AG08396 (cell line): ENCODE data around the gene RBM34.
"Not testable (repeated sequence)": the region's sequence is repeated elsewhere in the genome, so short reads cannot be mapped to it uniquely, and the experiment has no call there.

ENCODE experiments used
- DNase-seq: peaks from one replicate; pipeline ENCODE4 v3.0.0; 2012; ENCODE audit warnings: low spot score, mixed read lengths

Gene RBM34

GRCh38 chr1:235112297-235113182 lies 48.5 kb downstream of the RBM34 start:
- DNase-seq: no peak

DNA sequence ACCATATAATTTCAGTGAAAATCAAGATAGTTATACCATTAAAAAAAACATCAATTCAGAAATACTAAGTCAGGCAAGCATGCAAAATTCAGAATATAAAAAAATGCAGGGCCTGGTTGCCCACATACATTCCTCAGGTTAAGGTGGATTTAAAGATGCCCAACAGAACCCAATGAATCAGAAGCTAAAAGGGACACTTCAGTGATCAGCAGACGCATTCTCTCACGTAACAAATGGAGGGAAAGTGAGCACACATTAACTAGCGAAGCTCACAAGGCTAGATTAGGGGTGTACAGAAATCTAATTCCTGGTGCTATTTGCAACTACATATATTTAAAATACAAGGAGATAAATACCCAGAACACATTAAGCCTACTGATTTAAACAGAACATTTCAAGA lies 49.9 kb downstream of the RBM34 start:
- DNase-seq: no peak

- no peak for DNase-seq
Measured at GRCh38 chr1:235108876-235109275, 52.2 kb downstream of the RBM34 start.

DNA sequence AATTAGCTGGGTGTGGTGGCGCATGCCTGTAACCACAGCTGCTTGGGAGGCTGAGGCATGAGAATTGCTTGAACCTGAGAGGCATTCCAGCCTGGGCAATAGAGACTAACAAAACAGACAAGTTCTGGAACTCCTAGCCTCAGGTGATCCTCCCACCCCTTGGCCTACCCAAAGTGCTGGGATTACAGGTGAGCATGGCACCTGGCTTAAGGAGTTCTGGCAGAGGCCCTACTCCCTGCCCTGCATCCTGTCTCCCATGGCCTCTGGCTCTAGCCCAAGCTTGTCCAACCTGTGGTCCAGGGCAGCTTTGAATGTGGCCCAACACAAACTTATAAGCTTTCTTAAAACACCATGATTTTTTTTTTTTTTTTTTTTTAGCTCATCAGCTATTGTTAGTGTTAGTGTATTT lies 52.9 kb downstream of the RBM34 start:
- DNase-seq: no peak

DNA sequence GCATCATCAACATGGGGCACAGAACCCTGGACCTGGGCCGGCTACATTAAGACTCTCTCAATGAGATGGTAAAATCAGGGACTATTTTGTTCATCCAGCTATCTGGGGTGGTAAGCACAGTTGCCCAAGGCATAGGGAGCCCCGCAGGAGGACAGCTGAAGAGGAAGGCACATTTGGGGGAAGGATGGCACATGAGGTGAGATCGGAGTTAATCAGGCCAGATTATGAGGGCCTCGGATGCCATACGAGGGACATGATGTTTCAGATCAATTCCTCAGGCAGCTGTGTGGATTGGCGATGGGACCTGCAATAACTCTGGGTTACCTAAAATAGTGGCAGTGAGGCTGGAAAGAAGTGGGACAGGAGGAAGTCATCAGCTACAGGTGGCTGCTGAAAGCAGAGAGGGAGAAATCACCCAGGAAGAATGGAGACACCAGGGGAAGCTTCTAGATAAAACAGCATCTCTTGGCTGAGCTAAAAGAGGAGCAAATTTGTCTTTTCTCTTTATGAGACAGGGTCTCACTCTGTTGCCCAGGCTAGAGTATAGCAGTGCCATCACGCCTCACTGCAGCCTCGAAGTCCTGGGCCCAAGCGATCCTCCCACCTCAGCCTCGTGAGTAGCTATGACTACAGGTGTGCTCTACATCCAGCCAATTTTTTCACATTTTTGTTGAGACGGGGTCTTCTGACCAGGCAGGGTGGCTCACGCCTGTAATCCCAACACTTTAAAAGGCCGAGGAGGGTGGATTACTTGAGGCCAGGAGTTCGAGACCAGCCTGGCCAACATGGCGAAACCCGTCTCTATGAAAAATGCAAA lies 53.5 kb downstream of the RBM34 start:
- DNase-seq: no peak

GRCh38 chr1:235106457-235106856 lies 54.6 kb downstream of the RBM34 start:
- DNase-seq: no peak

GRCh38 chr1:235105051-235106043 lies 55.7 kb downstream of the RBM34 start:
- no peak for DNase-seq

DNA sequence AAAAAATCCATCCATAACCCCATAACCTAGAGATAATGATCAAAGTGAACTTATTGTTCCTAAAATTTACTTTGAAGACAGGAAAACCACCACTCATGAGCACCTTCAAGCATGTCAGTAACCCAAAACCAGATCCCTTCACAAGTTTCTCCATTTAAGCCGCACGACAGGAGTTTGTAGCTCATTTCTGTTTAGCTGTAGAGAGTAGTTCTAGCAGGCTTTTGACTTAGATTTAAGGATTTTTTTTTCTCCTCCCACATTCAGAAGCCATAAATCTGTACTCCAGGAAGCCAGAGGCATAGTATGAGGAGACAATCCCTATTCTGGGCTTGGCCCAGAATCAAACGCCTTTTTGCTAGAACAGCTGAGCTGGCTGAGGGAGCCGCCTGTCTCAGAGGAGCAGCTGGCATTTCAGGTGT lies 58.0 kb downstream of the RBM34 start:
- no peak for DNase-seq

GRCh38 chr1:235102259-235102582 lies 58.8 kb downstream of the RBM34 start:
- DNase-seq: no peak

DNA sequence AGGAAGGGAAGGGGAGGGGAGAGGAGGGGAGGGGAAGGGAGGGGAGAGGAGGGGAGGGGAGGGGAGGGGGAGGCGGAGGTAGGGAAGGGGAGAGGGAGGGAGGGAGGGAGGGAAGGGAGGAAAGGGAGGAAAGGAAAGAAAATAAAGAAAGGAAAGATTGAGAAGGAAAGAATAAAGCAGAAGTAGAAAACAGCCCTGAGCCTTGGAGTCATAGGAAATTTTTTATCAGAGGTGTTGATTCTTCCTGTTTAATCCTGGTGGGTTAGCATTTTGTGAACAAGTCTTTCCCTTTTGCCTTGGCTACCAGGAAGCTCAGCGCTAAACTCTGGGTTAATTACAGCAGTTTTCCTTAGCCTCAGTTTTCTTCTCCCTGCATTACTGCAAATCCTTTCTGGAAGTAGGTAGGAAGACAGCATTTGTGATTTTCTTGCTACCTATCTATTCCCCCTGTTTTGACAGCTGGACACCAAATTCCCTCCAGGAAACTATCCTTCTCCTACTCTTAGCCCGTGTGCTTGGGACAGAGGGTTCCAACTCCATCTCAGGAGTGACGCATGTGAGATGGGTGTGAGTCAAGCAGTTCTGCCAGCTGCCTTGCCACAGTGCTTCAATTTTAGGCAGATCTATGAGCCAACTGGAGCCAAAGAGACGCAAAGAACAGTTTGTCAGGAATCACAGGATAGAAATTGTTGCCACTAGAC lies 59.3 kb downstream of the RBM34 start:
- DNase-seq: no peak

DNA sequence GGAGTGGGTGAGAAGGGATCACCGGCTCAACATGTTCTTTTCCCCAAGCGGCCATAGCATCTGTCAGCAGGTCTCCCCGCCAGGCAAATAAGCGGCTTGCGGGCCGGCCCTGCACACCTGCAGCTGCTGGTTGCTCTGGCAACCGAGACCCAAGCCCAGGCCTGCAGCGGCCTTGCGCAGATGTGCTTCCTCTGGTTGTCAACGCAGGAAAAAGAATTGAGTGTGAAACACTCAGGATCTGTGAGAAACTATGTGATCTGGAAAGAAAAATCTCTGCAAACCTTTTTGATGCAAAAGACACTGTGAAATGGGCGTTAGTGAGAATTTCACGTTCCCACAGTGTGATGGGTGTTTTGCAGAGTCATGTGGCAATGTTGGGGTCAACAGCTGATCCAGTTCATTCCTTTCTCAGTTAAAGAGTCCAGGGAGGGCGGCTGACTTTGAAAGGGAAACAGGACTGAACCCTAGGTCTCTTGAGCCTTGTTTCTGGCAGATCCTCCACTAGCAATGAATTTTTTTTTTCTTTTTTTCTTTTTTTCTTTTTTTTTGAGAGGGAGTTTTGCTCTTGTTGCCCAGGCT lies 60.8 kb downstream of the RBM34 start:
- no peak for DNase-seq

- DNase-seq: no peak
Measured at GRCh38 chr1:235098991-235099390, 62.1 kb downstream of the RBM34 start.

DNA sequence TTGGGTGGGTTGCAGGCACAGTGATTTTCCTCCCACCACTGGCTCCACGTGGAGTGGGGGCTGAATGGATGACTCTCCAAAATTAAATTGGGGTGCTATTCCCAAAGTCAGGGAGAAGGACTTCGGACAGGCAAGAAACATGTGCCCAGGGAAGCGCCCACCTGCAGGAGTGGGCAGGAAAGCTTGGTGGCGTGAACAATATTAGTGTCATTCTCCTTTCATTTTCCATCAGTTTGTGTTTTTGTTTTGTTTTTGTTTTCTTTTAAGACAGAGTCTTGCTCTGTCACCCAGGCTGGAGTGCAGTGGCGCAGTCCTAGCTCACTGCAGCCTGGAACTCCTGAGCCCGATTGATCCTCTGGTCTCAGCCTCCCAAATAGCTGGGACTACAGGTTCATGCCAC lies 62.5 kb downstream of the RBM34 start:
- DNase-seq: no peak

DNA sequence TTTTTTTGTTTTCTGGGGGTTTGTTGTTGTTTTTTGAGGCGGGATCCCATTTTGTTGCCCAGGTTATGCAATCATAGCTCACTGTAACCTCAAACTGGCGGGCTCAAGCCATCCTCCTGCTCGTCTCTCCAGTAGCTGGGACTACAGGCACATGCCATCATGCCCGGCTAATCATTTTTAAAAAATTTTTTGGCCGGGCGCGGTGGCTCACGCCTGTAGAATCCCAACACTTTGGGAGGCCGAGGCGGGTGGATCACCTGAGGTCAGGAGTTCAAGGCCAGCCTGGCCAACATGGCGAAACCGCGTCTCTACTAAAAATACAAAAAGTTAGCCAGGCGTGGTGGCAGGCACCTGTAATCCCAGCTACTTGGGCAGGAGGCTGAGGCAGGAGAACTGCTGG lies 63.5 kb downstream of the RBM34 start:
- not testable (repeated sequence) for DNase-seq

DNA sequence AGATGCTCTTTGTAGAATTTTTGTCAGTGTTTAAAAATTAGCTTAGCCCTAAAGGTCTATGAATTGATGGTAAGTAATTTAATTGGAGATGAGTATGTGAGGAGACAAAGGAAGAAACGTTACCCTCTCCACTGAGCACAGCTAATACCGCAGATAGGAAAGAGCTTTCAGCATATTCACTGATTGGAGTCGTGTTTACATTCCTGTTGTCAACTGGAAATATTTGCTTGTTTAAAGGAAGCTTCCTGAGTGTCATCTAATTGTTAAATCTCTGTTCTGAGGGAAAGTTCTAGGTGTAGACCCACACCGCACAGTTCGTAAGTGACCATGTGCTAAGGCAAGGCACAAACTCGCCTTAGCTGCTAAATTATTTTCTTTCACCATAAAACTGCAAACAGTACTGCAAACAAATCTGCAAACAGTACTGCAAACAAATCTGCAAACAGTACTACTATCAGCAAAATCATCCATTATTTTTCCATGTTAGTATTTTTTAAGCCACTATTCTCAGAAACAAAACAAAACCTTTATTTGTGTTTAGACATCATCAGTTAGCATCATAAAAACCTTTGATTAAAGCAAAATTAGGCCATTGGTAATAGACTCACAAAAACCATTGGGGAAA lies 65.0 kb downstream of the RBM34 start:
- no peak for DNase-seq

DNA sequence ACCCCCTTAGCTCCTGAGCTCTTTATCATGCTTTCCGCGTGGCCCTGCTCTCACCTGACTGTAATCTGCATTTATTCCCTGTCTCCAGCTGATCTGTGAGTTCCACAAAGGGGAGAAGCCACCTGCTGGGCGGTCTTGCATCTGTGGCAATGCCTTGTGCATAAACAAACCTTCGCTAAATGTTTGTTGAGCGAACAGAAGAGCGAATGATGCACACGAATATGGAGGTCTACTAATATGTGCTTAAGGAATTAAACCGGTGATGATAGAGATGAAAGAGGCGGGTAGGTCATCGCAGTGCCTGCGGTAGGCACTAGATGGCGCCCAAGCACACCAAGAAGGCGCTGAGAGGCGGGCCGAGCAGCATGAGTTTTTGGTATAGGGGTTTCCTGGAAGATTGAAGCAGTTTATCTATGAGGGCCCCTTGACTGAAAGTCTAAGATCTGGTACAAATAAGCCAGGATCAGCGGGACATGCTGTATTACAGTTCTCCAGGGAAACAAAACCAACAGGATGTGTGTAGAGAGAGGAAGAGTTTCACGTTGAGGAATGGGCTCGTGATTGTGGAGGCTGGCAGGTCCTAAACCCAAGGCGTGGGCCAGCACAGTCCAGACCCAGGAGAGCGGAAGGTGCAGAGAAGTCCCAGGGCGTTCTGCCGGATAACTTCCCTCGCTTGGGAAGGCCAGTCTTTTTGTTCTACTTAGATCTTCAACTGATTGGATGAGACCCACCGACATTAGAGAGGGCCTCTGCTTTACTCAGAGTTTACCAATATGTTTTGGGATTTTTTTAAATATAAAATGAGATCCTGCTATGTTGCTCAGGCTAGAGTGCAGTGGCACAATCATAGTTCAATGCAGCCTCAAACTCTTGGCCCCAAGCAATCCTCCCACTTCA lies 67.1 kb downstream of the RBM34 start:
- peak; percentile 77 for DNase-seq

GRCh38 chr1:235093013-235093695 lies 67.9 kb downstream of the RBM34 start:
- peak; percentile 58 for DNase-seq

GRCh38 chr1:235092415-235092814 lies 68.6 kb downstream of the RBM34 start:
- DNase-seq: not testable (repeated sequence)

DNA sequence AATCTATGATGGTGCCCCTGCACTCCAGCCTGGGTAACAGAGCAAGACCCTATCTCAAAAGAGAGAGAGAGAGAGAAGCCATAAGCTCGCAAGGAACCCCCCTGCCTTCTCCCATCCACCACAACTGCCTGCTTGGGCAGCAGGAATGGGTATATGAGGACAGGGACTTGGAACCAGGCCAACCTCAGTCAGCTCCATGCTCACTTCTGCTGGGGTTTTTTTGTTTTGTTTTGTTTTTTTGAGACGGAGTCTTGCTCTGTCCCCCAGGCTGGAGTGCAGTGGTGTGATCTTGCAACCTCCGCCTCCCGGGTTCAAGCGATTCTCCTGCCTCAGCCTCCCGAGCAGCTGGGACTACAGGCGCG lies 69.0 kb downstream of the RBM34 start:
- DNase-seq: not testable (repeated sequence)
